HG02759 (cell line): ENCODE data around the gene GMCL2.
A peak's percentile ranks its signal among the peaks of the same experiment; 100 is the strongest.
"Not testable (repeated sequence)": the region's sequence is repeated elsewhere in the genome, so short reads cannot be mapped to it uniquely, and the experiment has no call there.

Experiments used
- ATAC-seq: cut with Tn5 transposase; IDR thresholded peaks from one replicate; pipeline ENCODE4 v1.9.1; 2021; ENCODE audit warnings: mild to moderate bottlenecking, moderate library complexity; ENCODE audit not compliant: unreplicated experiment

Gene GMCL2

GRCh38 chr5:178207183-178207916 lies 20.2 kb upstream of the GMCL2 start:
- ATAC-seq: no peak

GRCh38 chr5:178206166-178207101 lies 19.3 kb upstream of the GMCL2 start:
- ATAC-seq: no peak

- no peak for ATAC-seq
Observed at GRCh38 chr5:178205749-178206047, 18.5 kb upstream of the GMCL2 start.

- peak; percentile 66 for ATAC-seq
Observed at GRCh38 chr5:178204935-178205748, 18.0 kb upstream of the GMCL2 start.

GRCh38 chr5:178204182-178204934 lies 17.2 kb upstream of the GMCL2 start, which contains the start of gene HNRNPAB:
HNRNPAB (plus strand) TSS chr5:178204533; CDS start chr5:178204838, 305 bp downstream.
- peak; percentile 78 for ATAC-seq

GRCh38 chr5:178203670-178204181 lies 16.6 kb upstream of the GMCL2 start:
- peak; percentile 2 for ATAC-seq

GRCh38 chr5:178202541-178202940 lies 15.4 kb upstream of the GMCL2 start:
- ATAC-seq: no peak

- ATAC-seq: no peak
Observed at GRCh38 chr5:178201927-178202235, 14.7 kb upstream of the GMCL2 start.

GRCh38 chr5:178201221-178201926 lies 14.2 kb upstream of the GMCL2 start:
- ATAC-seq: no peak

- ATAC-seq: no peak
Observed at GRCh38 chr5:178199581-178200434, 12.6 kb upstream of the GMCL2 start.

GRCh38 chr5:178198706-178199105 lies 11.5 kb upstream of the GMCL2 start:
- no peak for ATAC-seq

GRCh38 chr5:178198151-178198550 lies 11.0 kb upstream of the GMCL2 start:
- ATAC-seq: not testable (repeated sequence)

- ATAC-seq: no peak
Observed at GRCh38 chr5:178196986-178197385, 9.8 kb upstream of the GMCL2 start.

GRCh38 chr5:178196281-178196812 lies 9.2 kb upstream of the GMCL2 start:
- ATAC-seq: no peak

- no peak for ATAC-seq
Observed at GRCh38 chr5:178194026-178194425, 6.9 kb upstream of the GMCL2 start.

- no peak for ATAC-seq
Observed at GRCh38 chr5:178193251-178193809, 6.2 kb upstream of the GMCL2 start.

GRCh38 chr5:178192787-178193186 lies 5.6 kb upstream of the GMCL2 start:
- no peak for ATAC-seq

GRCh38 chr5:178192244-178192643 lies 5.1 kb upstream of the GMCL2 start:
- ATAC-seq: no peak
